PFSK-1 (cell line): ENCODE data around the gene CCDC86.

Experiments
- FOXP2 ChIP-seq: optimal IDR thresholded peaks from 2 replicates; pipeline ENCODE3; 2011; ENCODE audit warnings: borderline replicate concordance, control low read depth, inconsistent platforms; ENCODE audit not compliant: insufficient read depth; ENCODE audit errors: extremely low read length, extremely low read depth
- POLR2AphosphoS5 ChIP-seq: IDR thresholded peaks from 2 replicates; pipeline ENCODE4 v1.6.1; 2012; ENCODE audit warnings: low read depth, mild to moderate bottlenecking, control low read depth, low read length, moderate library complexity
- REST ChIP-seq, 2 experiments: IDR thresholded peaks; 2 replicates each; pipeline versions ENCODE4 v1.6.1 to v1.8.0; 2011 to 2012; ENCODE audit warnings: low read depth in 2 of 2, low read length in 2 of 2, control low read depth in 1 of 2, inconsistent platforms in 1 of 2, mild to moderate bottlenecking in 1 of 2, moderate library complexity in 1 of 2; ENCODE audit not compliant: insufficient read depth in 1 of 2
- SIN3A ChIP-seq: IDR thresholded peaks from 2 replicates; pipeline ENCODE4 v1.6.1; 2012; ENCODE audit warnings: mild to moderate bottlenecking, low read length, moderate library complexity, borderline replicate concordance; ENCODE audit not compliant: insufficient read depth
- TAF1 ChIP-seq: IDR thresholded peaks from 2 replicates; pipeline ENCODE4 v1.6.1; 2012; ENCODE audit warnings: low read length, control low read depth, borderline replicate concordance; ENCODE audit not compliant: insufficient read depth

The CCDC86 gene

GRCh38 chr11:60891103-60891741 is 49.3 kb downstream of the CCDC86 start:
- TF ChIP-seq TAF1, result no peak
- no peak for TF ChIP-seq POLR2AphosphoS5
- no peak for TF ChIP-seq FOXP2
- TF ChIP-seq SIN3A, result no peak
- TF ChIP-seq REST (IDR thresholded peaks at IDR 0.05; ENCODE audit: insufficient read depth in 1 of 2, low read depth in 2 of 2, low read length in 2 of 2), result no peak

GRCh38 chr11:60895687-60896086 is 53.8 kb downstream of the CCDC86 start:
- TF ChIP-seq POLR2AphosphoS5 (no peak), TAF1 (no peak), REST (IDR thresholded peaks at IDR 0.05; ENCODE audit: insufficient read depth in 1 of 2, low read depth in 2 of 2, low read length in 2 of 2) (no peak), FOXP2 (no peak)

DNA sequence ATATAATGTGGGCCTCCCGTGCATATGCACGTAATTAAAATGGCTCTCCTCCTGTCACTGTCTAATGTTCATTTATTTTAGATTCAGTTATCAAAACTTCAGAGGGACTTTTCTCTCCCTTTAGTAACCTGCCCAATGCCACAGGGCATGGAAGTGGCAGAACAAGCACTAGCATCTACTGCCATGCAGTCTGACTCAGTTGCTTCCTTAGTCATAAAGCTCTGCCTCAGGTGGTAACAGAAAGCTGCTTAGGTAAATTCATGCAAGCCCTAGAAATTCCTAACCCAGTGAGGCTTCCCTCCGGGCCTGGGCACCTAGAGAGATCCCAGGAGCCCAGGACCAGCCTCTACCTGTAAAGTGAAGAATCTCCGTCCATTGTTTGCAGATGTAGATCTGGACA is 55.6 kb downstream of the CCDC86 start:
- TF ChIP-seq FOXP2 (no peak), REST (IDR thresholded peaks at IDR 0.05; ENCODE audit: insufficient read depth in 1 of 2, low read depth in 2 of 2, low read length in 2 of 2) (no peak), TAF1 (no peak), POLR2AphosphoS5 (no peak), SIN3A (no peak)

DNA sequence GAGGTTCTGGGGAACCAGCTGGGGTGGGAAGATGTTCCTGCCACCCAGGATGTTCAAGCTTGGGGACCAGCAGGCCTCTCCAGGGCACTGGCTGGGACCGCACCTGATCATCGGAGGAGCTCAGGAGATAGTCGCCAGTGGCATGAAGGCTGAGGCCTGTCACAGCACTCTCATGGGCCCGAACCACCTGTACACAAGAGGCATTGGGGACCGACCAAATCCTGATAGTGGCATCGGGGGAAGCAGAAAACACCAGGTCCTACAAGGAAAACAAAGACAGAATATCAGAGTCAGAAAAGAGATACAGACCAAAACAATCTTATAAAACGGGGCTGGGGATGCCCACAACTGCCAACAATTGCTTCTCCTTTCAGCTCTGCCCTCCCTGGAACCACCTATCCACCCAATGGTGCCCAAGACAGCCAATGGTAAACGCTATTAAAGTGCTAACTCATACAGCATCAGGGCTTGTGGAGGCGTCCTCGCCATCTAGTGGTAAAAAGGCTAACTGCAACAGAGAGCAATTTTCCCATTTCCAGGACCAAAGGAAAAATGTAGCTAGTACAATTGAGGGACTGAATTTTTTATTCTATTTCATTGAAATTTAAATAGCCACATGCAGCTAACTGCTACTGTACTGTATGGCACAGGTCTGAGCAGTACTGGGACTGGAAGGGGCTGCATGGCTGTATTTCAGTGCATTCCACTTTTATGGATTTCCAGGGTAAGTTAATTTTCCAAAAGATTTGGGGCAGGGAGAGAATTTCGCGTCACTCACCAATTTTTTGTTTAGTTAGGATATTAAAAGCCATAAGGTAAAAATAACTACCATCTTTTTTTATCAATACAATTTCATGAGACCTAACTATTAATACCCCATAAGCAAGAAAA is 57.4 kb downstream of the CCDC86 start:
- TF ChIP-seq POLR2AphosphoS5 (no peak), TAF1 (no peak), SIN3A (no peak), FOXP2 (no peak), REST (IDR thresholded peaks at IDR 0.05; ENCODE audit: insufficient read depth in 1 of 2, low read depth in 2 of 2, low read length in 2 of 2) (no peak)

DNA sequence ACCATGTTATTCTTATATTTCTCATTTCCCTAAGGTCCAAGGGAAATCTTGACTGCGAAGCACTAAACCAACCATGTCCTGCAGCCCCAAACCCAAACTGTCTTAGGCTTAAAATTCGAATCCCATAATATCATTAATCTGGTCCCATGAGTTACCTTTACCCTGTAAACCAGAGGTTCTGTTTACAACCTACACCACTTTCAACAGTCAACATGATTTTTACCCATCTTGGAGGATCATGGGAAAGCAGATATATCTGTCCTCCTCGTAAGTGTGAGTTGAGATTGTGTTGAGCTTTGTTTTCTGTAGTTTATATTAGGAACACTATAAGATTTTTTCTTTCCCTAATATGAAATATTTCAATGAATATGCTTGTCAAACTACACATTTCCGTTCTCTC is 58.1 kb downstream of the CCDC86 start:
- no peak for TF ChIP-seq SIN3A
- TF ChIP-seq FOXP2, result no peak
- no peak for TF ChIP-seq POLR2AphosphoS5
- TF ChIP-seq REST (IDR thresholded peaks at IDR 0.05; ENCODE audit: insufficient read depth in 1 of 2, low read depth in 2 of 2, low read length in 2 of 2), result no peak
- no peak for TF ChIP-seq TAF1
